Ovary (tissue), 3 donors: ENCODE data around the gene INPPL1.

Experiments
- EP300 ChIP-seq: sonication (generic); formaldehyde crosslinking; IDR thresholded peaks from one replicate; pipeline ENCODE4 v1.6.1; 2017; ENCODE audit warnings: antibody characterized with exemption
- POLR2A ChIP-seq: fragments of 450-650 bp; IDR thresholded peaks from one replicate; pipeline ENCODE4 v1.6.1; 2017; ENCODE audit warnings: antibody characterized with exemption, mild to moderate bottlenecking, moderate library complexity
- TF ChIP-seq, protein P1 (sequence below), 3 donors: fragments of 450-650 bp in 2 of 3; fragments of 200-600 bp in 1 of 3; IDR thresholded peaks; one replicate each; pipeline versions ENCODE4 v1.5.1 to v1.8.0; 2016 to 2022; ENCODE audit warnings: antibody characterized with exemption in 3 of 3, mild to moderate bottlenecking in 1 of 3
- donor health status: DM: no; HTN: no; CAD: no.

GRCh38 chr11:72191961-72192381 is 32.6 kb upstream of the INPPL1 start, which contains the start of gene FOLR1:
- TF ChIP-seq, protein P1, sequence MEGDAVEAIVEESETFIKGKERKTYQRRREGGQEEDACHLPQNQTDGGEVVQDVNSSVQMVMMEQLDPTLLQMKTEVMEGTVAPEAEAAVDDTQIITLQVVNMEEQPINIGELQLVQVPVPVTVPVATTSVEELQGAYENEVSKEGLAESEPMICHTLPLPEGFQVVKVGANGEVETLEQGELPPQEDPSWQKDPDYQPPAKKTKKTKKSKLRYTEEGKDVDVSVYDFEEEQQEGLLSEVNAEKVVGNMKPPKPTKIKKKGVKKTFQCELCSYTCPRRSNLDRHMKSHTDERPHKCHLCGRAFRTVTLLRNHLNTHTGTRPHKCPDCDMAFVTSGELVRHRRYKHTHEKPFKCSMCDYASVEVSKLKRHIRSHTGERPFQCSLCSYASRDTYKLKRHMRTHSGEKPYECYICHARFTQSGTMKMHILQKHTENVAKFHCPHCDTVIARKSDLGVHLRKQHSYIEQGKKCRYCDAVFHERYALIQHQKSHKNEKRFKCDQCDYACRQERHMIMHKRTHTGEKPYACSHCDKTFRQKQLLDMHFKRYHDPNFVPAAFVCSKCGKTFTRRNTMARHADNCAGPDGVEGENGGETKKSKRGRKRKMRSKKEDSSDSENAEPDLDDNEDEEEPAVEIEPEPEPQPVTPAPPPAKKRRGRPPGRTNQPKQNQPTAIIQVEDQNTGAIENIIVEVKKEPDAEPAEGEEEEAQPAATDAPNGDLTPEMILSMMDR (IDR thresholded peaks at IDR 0.05) = no peak
- TF ChIP-seq POLR2A (no peak), EP300 (no peak)
